ENCODE data around the gene UNC45B.

GRCh38 chr17:35163886-35164285 lies 16.3 kb downstream of the UNC45B start:
- TF ChIP-seq CTCF (IDR thresholded peaks at IDR 0.05 in 2 of 3, conservative IDR thresholded peaks at IDR 0.05 in 1 of 3; ENCODE audit: borderline replicate concordance in 1 of 3, insufficient read depth in 1 of 3, low read depth in 2 of 3, low read length in 2 of 3) (no peak), YY1 (IDR thresholded peaks at IDR 0.05; ENCODE audit: extremely low read depth, insufficient replicate concordance, low read depth, low read length) (no peak), POLR2AphosphoS5 (IDR thresholded peaks at IDR 0.05; ENCODE audit: low read depth, low read length) (no peak), TCF7L2 (IDR thresholded peaks at IDR 0.05; ENCODE audit: borderline replicate concordance, extremely low read depth, insufficient read depth, insufficient read length) (no peak), POLR2A (IDR thresholded peaks at IDR 0.05; ENCODE audit: borderline replicate concordance, extremely low read depth, insufficient read depth, insufficient read length) (no peak), REST (IDR thresholded peaks at IDR 0.05; ENCODE audit: low read depth) (no peak), CEBPB (IDR thresholded peaks at IDR 0.05; ENCODE audit: low read depth) (no peak), ATF3 (IDR thresholded peaks at IDR 0.05) (no peak), EZH2 (IDR thresholded peaks at IDR 0.05) (no peak), ZFX (IDR thresholded peaks at IDR 0.05) (no peak)
